HepG2 (cell line): ENCODE results near the gene MYO1B. TPM values are rescaled to one million over a fixed set of nuclear protein-coding genes. Genes with fewer than 3 reads are reported as not detected.

Experiments used
- CENPT ChIP-seq: sonication (generic); formaldehyde crosslinking; IDR thresholded peaks from 2 replicates; pipeline ENCODE4 v1.8.0; 2022; ENCODE audit warnings: low read depth, mild to moderate bottlenecking, moderate library complexity, missing genetic modification reagents
- ERF ChIP-seq: IDR thresholded peaks from 2 replicates; pipeline ENCODE4 v1.6.1; 2018; ENCODE audit warnings: missing biosample characterization, missing genetic modification reagents
- FIP1L1 ChIP-seq: fragments of 200-400 bp; formaldehyde crosslinking; IDR thresholded peaks from 2 replicates; pipeline ENCODE4 v1.6.1; 2018; ENCODE audit warnings: low read depth, mild to moderate bottlenecking, low read length, moderate library complexity, borderline replicate concordance; ENCODE audit not compliant: insufficient read depth
- FOXM1 ChIP-seq: sonication (generic); formaldehyde crosslinking; IDR thresholded peaks from 2 replicates; pipeline ENCODE4 v1.5.0; 2020; ENCODE audit warnings: missing genetic modification reagents
- HNRNPH1 ChIP-seq: fragments of 200-400 bp; formaldehyde crosslinking; optimal IDR thresholded peaks from 2 replicates; pipeline ENCODE3; 2017; ENCODE audit warnings: mild to moderate bottlenecking, low read depth, low read length
- JUNB ChIP-seq: sonication (generic); formaldehyde crosslinking; IDR thresholded peaks from 2 replicates; pipeline ENCODE4 v1.8.0; 2022; ENCODE audit warnings: missing genetic modification reagents, mild to moderate bottlenecking, borderline replicate concordance
- PAX8 ChIP-seq: sonication (generic); formaldehyde crosslinking; IDR thresholded peaks from 2 replicates; pipeline ENCODE4 v1.8.0; 2022; ENCODE audit warnings: mild to moderate bottlenecking, missing genetic modification reagents, borderline replicate concordance
- PHF21A ChIP-seq: sonication (generic); formaldehyde crosslinking; IDR thresholded peaks from 2 replicates; pipeline ENCODE4 v1.5.0; 2020; ENCODE audit warnings: mild to moderate bottlenecking, missing genetic modification reagents
- RCOR2 ChIP-seq: IDR thresholded peaks from 2 replicates; pipeline ENCODE4 v1.6.1; 2016; ENCODE audit warnings: missing biosample characterization, missing genetic modification reagents
- RELA ChIP-seq: sonication (generic); formaldehyde crosslinking; IDR thresholded peaks from 2 replicates; pipeline ENCODE4 v1.4.0; 2020; ENCODE audit warnings: missing genetic modification reagents
- STAG1 ChIP-seq: sonication (generic); formaldehyde crosslinking; IDR thresholded peaks from 2 replicates; pipeline ENCODE4 v1.4.0; 2020; ENCODE audit warnings: missing genetic modification reagents
- ZFAT ChIP-seq: sonication (generic); formaldehyde crosslinking; conservative IDR thresholded peaks from 2 replicates; pipeline ENCODE4 v1.8.1; 2023; ENCODE audit warnings: missing genetic modification reagents, inconsistent platforms
- ZFP41 ChIP-seq: sonication (generic); formaldehyde crosslinking; IDR thresholded peaks from 2 replicates; pipeline ENCODE4 v1.4.0; 2020; ENCODE audit warnings: mild to moderate bottlenecking, missing genetic modification reagents, borderline replicate concordance
- ZNF740 ChIP-seq: sonication (generic); formaldehyde crosslinking; IDR thresholded peaks from 2 replicates; pipeline ENCODE4 v1.4.0; 2020; ENCODE audit warnings: missing genetic modification reagents
- ZNF775 ChIP-seq: sonication (generic); formaldehyde crosslinking; IDR thresholded peaks from 2 replicates; pipeline ENCODE4 v1.4.0; 2020; ENCODE audit warnings: missing genetic modification reagents, mild to moderate bottlenecking, moderate library complexity, borderline replicate concordance
- ZNF776 ChIP-seq: sonication (generic); formaldehyde crosslinking; IDR thresholded peaks from 2 replicates; pipeline ENCODE4 v1.4.0; 2020; ENCODE audit warnings: mild to moderate bottlenecking, missing genetic modification reagents
- ZNF788 ChIP-seq: sonication (generic); formaldehyde crosslinking; IDR thresholded peaks from 2 replicates; pipeline ENCODE4 v1.5.0; 2020; ENCODE audit warnings: mild to moderate bottlenecking, missing genetic modification reagents, borderline replicate concordance
- ZNF792 ChIP-seq: IDR thresholded peaks from 2 replicates; pipeline ENCODE4 v1.6.1; 2016
- ZNF878 ChIP-seq: sonication (generic); formaldehyde crosslinking; IDR thresholded peaks from 2 replicates; pipeline ENCODE4 v1.8.1; 2023; ENCODE audit warnings: mild to moderate bottlenecking, missing genetic modification reagents, moderate library complexity
- polyA plus RNA-seq, 8 experiments: library from polyadenylated mRNA; depleted of rRNA in 3 of 8; stranded (reverse) in 7 of 8; unstranded in 1 of 8; fragments of >200 nt; fragmentation: Illumina TruSeq in 4 of 8; extraction: Trizol in 4 of 8; gene quantifications; 2 replicates each; pipeline versions ENCODE4 v1.2.1 to v1.2.3, GENCODE V29; 2011 to 2016; ENCODE audit warnings: low read depth in 4 of 8, missing spikeins in 1 of 8, mixed read lengths in 1 of 8; ENCODE audit not compliant: insufficient read depth in 1 of 8
- total RNA-seq, 5 experiments: library from RNA; depleted of rRNA; stranded (reverse); fragments of >200 nt; fragmentation: Illumina TruSeq; extraction: Trizol; gene quantifications; 2 replicates each; pipeline ENCODE4 v1.2.3, GENCODE V29; 2016; ENCODE audit warnings: low read depth in 1 of 5
- TF ChIP-seq, protein P1 (sequence below): sonication (generic); formaldehyde crosslinking; IDR thresholded peaks from 2 replicates; pipeline ENCODE4 v1.9.0; 2021; ENCODE audit warnings: missing genetic modification reagents, borderline replicate concordance
- TF ChIP-seq, protein P2 (sequence below): sonication (generic); formaldehyde crosslinking; IDR thresholded peaks from 2 replicates; pipeline ENCODE4 v1.4.0; 2020; ENCODE audit warnings: missing genetic modification reagents
- TF ChIP-seq, protein P3 (sequence below): sonication (generic); formaldehyde crosslinking; IDR thresholded peaks from 2 replicates; pipeline ENCODE4 v1.5.1; 2020; ENCODE audit warnings: mild to moderate bottlenecking, moderate library complexity, missing genetic modification reagents
- TF ChIP-seq, protein P4 (sequence below): sonication (generic); formaldehyde crosslinking; IDR thresholded peaks from 2 replicates; pipeline ENCODE4 v1.9.0; 2022; ENCODE audit warnings: low read depth, missing genetic modification reagents

MYO1B gene
- total and polyA plus RNA-seq, 2 of the 13 experiments (the other 11 are each of a cell fraction or from before 2014, with no cell fraction given) = 36.9 to 89.8 TPM

- TF ChIP-seq ZNF775 (CRISPR knock-in tag) (no peak; the same call in 1 of the 2 replicates), HNRNPH1 (no peak), ZNF788 (CRISPR knock-in tag) (no peak), PAX8 (no peak), ERF (CRISPR knock-in tag) (peak; percentile 96), PHF21A (CRISPR knock-in tag) (peak; percentile 38; the same call in 1 of the 2 replicates), STAG1 (CRISPR knock-in tag) (peak; percentile 15; the same call in 1 of the 2 replicates), ZNF878 (CRISPR knock-in tag) (peak; percentile 69; the same call in 1 of the 2 replicates), JUNB (peak; percentile 67; the same call in 1 of the 2 replicates), ZNF792 (CRISPR knock-in tag) (peak; percentile 88), FIP1L1 (no peak), RELA (no peak), ZNF740 (no peak), ZFAT (CRISPR knock-in tag) (no peak), CENPT (CRISPR knock-in tag) (no peak), FOXM1 (CRISPR knock-in tag) (no peak), RCOR2 (peak; percentile 71; the same call in 1 of the 2 replicates), ZFP41 (CRISPR knock-in tag) (no peak), ZNF776 (CRISPR knock-in tag) (no peak)
- TF ChIP-seq, protein P1, sequence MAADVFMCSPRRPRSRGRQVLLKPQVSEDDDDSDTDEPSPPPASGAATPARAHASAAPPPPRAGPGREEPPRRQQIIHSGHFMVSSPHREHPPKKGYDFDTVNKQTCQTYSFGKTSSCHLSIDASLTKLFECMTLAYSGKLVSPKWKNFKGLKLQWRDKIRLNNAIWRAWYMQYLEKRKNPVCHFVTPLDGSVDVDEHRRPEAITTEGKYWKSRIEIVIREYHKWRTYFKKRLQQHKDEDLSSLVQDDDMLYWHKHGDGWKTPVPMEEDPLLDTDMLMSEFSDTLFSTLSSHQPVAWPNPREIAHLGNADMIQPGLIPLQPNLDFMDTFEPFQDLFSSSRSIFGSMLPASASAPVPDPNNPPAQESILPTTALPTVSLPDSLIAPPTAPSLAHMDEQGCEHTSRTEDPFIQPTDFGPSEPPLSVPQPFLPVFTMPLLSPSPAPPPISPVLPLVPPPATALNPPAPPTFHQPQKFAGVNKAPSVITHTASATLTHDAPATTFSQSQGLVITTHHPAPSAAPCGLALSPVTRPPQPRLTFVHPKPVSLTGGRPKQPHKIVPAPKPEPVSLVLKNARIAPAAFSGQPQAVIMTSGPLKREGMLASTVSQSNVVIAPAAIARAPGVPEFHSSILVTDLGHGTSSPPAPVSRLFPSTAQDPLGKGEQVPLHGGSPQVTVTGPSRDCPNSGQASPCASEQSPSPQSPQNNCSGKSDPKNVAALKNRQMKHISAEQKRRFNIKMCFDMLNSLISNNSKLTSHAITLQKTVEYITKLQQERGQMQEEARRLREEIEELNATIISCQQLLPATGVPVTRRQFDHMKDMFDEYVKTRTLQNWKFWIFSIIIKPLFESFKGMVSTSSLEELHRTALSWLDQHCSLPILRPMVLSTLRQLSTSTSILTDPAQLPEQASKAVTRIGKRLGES = peak; percentile 84; the same call in 1 of the 2 replicates
- TF ChIP-seq, protein P2, sequence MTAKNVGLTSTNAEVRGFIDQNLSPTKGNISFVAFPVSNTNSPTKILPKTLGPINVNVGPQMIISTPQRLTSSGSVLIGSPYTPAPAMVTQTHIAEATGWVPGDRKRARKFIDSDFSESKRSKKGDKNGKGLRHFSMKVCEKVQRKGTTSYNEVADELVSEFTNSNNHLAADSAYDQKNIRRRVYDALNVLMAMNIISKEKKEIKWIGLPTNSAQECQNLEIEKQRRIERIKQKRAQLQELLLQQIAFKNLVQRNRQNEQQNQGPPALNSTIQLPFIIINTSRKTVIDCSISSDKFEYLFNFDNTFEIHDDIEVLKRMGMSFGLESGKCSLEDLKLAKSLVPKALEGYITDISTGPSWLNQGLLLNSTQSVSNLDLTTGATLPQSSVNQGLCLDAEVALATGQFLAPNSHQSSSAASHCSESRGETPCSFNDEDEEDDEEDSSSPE = peak; percentile 74
- TF ChIP-seq, protein P3, sequence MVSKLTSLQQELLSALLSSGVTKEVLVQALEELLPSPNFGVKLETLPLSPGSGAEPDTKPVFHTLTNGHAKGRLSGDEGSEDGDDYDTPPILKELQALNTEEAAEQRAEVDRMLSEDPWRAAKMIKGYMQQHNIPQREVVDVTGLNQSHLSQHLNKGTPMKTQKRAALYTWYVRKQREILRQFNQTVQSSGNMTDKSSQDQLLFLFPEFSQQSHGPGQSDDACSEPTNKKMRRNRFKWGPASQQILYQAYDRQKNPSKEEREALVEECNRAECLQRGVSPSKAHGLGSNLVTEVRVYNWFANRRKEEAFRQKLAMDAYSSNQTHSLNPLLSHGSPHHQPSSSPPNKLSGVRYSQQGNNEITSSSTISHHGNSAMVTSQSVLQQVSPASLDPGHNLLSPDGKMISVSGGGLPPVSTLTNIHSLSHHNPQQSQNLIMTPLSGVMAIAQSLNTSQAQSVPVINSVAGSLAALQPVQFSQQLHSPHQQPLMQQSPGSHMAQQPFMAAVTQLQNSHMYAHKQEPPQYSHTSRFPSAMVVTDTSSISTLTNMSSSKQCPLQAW (CRISPR knock-in tag) = no peak
- TF ChIP-seq, protein P4, sequence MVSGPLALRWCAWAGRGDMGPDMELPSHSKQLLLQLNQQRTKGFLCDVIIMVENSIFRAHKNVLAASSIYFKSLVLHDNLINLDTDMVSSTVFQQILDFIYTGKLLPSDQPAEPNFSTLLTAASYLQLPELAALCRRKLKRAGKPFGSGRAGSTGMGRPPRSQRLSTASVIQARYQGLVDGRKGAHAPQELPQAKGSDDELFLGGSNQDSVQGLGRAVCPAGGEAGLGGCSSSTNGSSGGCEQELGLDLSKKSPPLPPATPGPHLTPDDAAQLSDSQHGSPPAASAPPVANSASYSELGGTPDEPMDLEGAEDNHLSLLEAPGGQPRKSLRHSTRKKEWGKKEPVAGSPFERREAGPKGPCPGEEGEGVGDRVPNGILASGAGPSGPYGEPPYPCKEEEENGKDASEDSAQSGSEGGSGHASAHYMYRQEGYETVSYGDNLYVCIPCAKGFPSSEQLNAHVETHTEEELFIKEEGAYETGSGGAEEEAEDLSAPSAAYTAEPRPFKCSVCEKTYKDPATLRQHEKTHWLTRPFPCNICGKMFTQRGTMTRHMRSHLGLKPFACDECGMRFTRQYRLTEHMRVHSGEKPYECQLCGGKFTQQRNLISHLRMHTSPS = no peak
Observed at GRCh38 chr2:191376981-191377629, 131.9 kb downstream of the MYO1B start (continued).
